NCI-H2227 (cell line): ENCODE data around the gene HIP1R.

Experiments
- DNase-seq: peaks from one replicate; lab custom pipeline; 2025; ENCODE audit not compliant: unreplicated experiment; lab: John Stamatoyannopoulos, UW

The HIP1R gene

DNA sequence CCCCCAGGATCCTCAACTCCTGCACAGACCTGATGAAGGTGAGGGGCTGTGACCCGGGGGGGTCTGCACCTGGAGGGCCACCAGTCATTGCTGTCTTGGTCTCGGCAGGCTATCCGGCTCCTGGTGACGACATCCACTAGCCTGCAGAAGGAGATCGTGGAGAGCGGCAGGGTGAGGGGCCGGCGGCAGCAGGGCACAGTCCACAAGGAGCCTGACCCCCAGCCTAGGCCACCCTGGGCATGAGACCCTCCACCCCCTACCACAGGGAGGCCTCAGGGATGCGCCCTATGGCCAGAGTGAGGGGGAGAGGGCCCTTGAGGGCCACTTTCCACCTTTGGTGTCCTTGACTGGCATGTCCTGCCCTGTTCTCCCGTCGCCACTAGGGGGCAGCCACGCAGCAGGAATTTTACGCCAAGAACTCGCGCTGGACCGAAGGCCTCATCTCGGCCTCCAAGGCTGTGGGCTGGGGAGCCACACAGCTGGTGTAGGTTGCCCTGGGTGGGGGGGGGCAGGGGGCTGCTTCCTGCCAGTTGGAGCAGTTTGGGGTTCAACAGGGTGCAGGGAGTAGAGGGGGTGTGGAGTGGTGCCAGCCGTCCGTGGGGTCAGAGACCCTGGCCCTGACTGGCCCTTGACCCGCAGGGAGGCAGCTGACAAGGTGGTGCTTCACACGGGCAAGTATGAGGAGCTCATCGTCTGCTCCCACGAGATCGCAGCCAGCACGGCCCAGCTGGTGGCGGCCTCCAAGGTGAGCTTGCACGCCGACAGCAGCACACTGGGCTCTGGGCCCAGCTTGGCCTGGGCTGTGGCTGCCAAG lies 25.0 kb downstream of the HIP1R start:
- DNase-seq: peak; percentile 89

DNA sequence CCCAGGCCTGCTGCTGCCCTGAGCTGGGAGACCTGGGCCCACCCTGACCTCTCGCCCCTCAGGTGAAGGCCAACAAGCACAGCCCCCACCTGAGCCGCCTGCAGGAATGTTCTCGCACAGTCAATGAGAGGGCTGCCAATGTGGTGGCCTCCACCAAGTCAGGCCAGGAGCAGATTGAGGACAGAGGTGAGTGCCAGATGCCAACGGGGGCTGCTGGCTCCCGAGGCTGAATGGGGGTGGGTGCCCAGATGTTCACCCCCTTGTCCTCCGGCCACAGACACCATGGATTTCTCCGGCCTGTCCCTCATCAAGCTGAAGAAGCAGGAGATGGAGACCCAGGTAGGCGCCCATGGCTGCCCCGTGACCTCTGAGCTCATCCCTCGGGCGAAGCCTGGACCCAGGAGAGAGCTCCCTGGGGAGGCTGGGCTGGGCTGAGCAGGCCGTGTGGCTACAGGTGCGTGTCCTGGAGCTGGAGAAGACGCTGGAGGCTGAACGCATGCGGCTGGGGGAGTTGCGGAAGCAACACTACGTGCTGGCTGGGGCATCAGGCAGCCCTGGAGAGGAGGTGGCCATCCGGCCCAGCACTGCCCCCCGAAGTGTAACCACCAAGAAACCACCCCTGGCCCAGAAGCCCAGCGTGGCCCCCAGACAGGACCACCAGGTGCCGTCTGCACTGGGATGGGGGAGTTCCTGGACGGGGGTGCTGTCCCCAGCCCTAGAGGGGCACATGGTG lies 25.8 kb downstream of the HIP1R start:
- no peak for DNase-seq

- DNase-seq: no peak
Observed at GRCh38 chr12:122861587-122861970, 26.3 kb downstream of the HIP1R start.

GRCh38 chr12:122862110-122862634 lies 26.9 kb downstream of the HIP1R start:
- DNase-seq: no peak

DNA sequence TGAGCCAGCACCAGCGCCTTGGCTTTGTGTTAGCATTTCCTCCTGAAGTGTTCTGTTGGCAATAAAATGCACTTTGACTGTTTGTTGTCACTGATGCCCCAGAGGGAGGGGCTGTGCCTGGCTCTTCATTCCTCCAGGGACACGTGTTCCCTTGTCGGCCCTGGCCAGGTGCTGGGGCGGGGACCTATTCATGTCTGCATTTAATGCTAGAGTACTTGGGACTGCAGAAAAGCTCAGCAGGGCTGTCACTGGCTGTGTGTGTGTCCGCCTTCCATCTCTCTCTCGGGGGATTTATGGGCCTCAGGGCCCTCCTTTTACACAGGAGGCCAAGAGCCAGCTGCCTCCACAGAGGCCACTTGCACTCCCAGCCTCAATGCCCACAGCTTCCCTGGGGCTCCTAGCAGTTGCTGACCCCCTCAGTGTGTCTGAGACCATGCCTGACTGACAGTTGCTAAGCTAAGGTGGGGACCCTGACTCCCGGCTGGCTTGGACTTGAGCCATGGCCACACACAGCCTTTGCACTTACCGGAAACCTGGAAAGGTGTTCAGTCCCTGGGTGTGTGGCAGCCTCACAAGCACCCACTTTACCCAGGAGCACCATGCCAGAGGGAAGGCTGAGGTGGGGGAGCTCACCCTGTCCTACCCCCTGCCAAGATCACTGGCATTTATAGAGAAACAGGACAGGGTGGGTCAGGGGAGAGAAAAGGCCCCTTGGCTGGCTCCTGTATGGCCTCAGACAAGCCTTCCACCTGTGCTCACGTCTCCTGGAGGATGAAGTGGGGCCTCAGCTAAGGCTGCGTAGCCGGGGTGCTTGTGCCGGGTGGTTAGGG lies 27.8 kb downstream of the HIP1R start:
- peak; percentile 42 for DNase-seq

DNA sequence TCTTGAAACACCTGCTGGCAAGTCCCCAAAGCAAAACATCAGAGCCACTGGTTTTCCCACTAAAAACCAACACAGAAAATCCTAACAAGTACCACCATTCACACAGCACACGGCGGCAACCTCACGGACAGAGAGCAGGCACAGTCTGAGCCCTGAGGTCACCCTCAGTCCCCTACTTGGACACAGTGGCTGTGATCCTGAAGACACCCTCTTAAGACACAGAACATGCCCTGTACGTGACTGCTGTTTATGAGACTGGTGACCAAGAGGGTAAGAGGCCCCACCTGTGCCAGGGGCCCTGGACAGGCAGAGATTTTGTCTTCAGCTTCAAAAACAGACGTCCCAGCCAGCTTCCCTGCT lies 29.6 kb downstream of the HIP1R start:
- no peak for DNase-seq

GRCh38 chr12:122865268-122866231 lies 30.3 kb downstream of the HIP1R start:
- DNase-seq: no peak

- DNase-seq: no peak
Observed at GRCh38 chr12:122866379-122866778, 31.1 kb downstream of the HIP1R start.

DNA sequence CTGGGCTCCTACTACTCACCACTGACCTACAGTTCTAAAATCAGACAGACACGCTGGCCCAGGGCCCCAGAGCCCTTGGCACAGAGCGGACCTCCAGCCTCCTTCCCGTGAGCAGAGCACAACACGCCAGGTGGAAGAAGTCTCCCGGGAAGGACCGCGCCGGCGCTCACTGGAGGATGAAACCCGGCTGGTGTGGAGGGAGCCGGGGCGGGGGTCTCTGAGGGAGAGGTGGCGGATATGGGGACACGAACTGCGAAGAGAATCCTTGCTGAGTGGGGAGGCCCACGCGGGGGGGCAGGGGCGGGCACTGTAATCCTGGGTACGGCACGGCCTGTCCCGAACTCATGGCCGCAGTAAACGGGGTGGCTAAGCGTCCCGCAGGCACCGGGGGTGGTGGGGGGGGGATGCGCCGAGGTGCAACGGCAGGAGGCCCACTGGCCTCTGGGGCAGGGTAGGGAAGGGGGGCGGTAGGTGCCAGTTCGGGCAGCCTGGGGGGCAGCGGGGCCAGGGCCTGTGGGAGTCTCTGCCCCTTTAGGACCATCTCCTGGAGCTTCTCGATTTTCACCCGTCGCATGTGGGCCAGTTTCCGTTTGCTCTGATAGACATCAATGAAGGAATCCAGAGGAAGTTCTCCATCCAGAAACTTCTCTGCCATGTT lies 31.8 kb downstream of the HIP1R start:
- DNase-seq: no peak

DNA sequence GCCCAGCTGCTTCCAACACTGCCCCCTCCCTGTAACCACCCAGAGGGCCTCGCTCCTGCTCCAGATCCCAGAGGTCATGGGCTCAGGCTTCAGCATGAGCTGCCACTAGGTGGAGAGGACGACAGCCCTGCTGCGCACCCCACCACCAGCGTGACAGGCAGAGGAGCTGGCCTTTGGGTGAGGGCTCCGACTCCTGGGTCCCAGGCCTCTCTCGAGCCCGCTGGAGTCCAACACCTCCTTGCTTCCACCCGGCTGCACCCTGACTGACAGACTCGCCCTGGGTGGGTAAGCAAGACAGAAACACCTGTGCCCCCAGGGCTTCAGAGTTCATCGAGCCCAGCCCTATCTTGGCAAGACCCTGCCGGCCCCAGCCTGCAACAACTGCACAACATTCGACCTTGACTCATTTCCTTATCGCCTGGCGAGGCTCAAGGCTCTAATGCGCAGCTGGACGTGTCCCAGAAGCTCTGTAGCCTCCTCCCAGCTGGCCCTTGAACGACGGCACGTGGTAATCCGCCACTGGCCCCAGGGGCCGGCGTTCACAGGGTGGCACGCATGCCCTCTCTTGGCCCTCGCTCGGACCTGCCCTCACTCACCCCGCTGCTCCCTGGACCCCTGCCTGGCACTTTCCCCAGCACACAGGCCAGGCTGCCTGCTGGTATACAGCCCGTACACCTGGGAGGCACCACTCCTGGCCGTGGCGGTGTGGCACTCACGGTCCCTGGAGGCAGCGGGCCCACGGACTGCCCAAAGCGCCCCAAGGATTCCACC lies 32.6 kb downstream of the HIP1R start:
- no peak for DNase-seq

DNA sequence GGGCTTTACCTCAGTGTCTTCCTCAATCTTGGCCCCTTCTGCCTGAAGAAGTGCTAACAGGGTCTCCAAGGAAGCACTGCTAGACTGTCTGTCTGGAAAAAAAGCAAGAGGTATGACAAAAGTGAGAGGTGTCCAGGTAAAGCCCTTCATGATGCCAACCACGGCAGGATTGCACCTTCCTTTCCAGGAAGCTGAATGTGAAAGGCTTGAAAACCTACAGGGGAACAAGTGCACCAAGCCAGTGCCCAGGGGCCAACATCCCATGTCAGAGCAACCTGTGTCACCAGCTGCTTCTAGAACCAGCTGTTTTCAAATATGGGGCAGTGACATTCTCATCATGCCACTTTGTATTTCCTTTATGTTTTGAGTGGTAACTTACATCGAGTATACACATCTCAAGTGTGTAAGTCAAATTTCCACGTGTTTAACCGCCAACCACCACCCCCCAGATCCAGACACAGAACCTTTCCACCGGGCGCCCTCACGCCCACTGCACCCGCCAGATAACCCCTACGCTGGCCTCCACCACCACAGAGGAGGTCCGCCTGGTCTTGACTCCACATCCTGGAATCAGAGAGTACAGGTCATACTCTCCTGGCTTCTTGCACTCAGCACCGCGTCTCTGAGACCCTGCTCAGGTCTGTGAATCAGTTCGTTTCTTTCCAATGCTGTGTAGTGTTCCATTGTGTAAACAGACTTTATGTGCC lies 33.4 kb downstream of the HIP1R start:
- DNase-seq: no peak

GRCh38 chr12:122869207-122869973 lies 34.1 kb downstream of the HIP1R start:
- DNase-seq: no peak

- DNase-seq: no peak
Observed at GRCh38 chr12:122870163-122870842, 35.0 kb downstream of the HIP1R start.

GRCh38 chr12:122870867-122871664 lies 35.8 kb downstream of the HIP1R start:
- no peak for DNase-seq

DNA sequence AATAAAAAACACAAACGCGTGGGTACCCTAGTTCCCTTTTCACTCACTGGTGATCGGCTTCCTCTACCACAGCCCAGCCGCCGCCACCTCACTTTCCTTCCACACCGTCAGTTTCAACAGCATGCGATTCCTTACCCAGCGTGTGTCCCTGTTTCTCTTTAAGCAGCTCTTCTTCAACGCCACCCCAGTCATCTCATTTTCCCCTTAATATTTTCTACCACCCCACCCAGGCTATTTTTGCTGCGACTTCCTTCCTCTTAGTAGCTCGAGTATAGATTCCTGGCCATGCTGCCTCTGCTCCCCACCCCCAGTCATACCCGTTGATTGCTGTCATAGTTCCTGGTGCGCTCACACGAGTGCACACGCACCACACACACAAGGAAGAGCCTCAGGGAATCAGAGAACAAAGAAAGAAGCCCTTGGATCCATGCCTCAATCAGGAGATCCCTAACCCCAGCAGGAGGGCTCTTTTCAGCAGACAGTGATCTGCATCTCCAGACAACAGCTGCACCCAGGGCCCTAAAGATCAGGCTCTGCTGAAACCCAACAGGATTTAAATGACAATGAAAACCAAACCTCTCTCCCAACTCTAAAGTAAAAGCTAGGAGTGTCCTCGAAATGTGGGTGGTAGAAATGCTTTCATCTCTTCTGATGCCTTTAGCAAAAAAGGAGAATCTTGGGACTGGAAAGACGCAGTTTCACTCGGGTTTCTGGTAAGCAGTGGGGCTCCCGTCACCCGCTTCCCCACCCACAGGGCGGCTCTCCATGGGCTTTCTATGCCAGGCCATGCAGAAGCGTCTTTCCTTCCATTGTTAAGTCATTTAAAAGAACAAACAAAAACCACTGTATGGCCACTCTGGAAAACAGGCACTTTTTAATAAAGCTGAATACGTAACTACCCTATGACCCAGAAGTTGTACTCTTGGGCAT lies 36.9 kb downstream of the HIP1R start:
- DNase-seq: peak; percentile 78
